Body of pancreas (tissue), 4 donors: ENCODE measurements around the gene DCT.

Experiments used
- CTCF ChIP-seq, 7 experiments: fragments of 450-650 bp in 4 of 7; fragments of 200-600 bp in 3 of 7; sonication (generic) in 3 of 7; IDR thresholded peaks; one replicate each; pipeline ENCODE4 v1.5.1; 2016 to 2019; ENCODE audit warnings: antibody characterized with exemption in 7 of 7
- POLR2A ChIP-seq, 3 donors: fragments of 450-650 bp; IDR thresholded peaks; one replicate each; pipeline ENCODE4 v1.6.1; 2016; ENCODE audit warnings: antibody characterized with exemption in 3 of 3, mild to moderate bottlenecking in 2 of 3

GRCh38 chr13:94454906-94455305 lies 24.6 kb downstream of the DCT start:
- TF ChIP-seq POLR2A (IDR thresholded peaks at IDR 0.05) (no peak), CTCF (IDR thresholded peaks at IDR 0.05) (no peak)
